Effector memory CD4-positive, alpha-beta T cell (primary cell): ENCODE measurements around the gene VGLL4.
"Not testable (repeated sequence)": the region's sequence is repeated elsewhere in the genome, so short reads cannot be mapped to it uniquely, and the experiment has no call there.

Experiments
- DNase-seq, 3 donors: peaks; one replicate each; pipeline ENCODE4 v3.0.0-alpha.2; 2020
- H3K27ac ChIP-seq: 2 replicates; pipeline ENCODE4 v1.7.0; 2013; ENCODE audit warnings: mild to moderate bottlenecking, low read length, moderate library complexity; ENCODE audit not compliant: insufficient read depth, poor library complexity, severe bottlenecking
- H3K27me3 ChIP-seq: replicated peaks from 2 replicates; pipeline ENCODE4 v1.7.0; 2013; ENCODE audit warnings: mild to moderate bottlenecking, low read length; ENCODE audit not compliant: insufficient read depth, control insufficient read depth, poor library complexity, severe bottlenecking
- H3K36me3 ChIP-seq: 2 replicates; pipeline ENCODE4 v1.7.0; 2013; ENCODE audit warnings: mild to moderate bottlenecking, low read length, moderate library complexity; ENCODE audit not compliant: control insufficient read depth, insufficient read depth
- H3K4me1 ChIP-seq: 2 replicates; pipeline ENCODE4 v1.7.0; 2013; ENCODE audit warnings: low read length, mild to moderate bottlenecking; ENCODE audit not compliant: control insufficient read depth, insufficient read depth, poor library complexity, severe bottlenecking
- H3K4me3 ChIP-seq: 2 replicates; pipeline ENCODE4 v1.7.0; 2013; ENCODE audit warnings: low read length, low read depth, mild to moderate bottlenecking; ENCODE audit not compliant: insufficient read depth, poor library complexity, severe bottlenecking
- H3K9me3 ChIP-seq: 2 replicates; pipeline ENCODE4 v1.7.0; 2013; ENCODE audit warnings: mild to moderate bottlenecking, low read length, moderate library complexity; ENCODE audit not compliant: control insufficient read depth

The VGLL4 gene

DNA sequence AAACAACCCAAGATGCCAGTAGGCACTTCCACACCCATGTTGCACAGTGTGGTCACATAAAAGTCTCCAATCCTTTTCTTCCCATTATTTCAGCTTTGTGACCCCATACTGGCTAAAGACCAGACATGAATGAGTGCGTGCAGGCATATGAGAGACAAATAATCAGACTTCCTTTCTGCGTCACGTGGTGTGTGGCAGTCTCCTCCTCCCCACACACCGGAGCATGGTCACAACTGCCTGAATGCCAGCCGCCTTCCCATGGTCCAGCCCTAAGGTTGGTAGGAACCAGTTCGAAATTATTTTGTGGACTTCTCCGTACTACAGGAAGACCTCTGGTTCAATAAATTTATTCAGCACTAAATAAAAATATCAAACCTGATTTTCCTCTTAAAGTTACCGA lies 65.5 kb downstream of the VGLL4 start:
- no peaks in the 10 kb centered on the region for H3K9me3 ChIP-seq
- no peaks in the 10 kb centered on the region for H3K4me1 ChIP-seq
- H3K27ac ChIP-seq, result no peak overlapping the region
- no peak for DNase-seq
- no peak overlapping the region for H3K4me3 ChIP-seq
- no peaks in the 10 kb centered on the region for H3K27me3 ChIP-seq
- peaks cover 10% of the 10 kb centered on the region for H3K36me3 ChIP-seq

DNA sequence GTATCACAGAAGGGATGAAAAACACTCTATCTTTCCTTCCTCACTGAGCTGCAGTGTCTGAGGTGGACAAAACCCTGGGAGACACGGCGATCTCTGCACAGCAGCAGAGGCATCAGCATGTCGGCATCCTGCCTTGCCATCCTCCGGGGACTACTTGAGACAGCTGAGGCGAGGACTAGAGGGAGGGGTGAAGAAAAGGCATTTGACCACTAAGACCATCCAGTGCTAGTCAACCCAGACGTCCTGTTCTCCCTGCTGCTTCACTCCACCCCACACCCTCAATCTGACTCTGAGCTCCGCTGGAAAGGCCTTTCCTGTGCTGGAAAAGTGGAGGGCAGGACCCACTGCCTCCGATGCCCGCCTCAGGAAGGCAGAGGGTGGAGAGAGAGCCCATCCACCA lies 67.3 kb downstream of the VGLL4 start:
- H3K27me3 ChIP-seq, result no peaks in the 10 kb centered on the region
- H3K36me3 ChIP-seq, result peaks cover 10% of the 10 kb centered on the region
- H3K9me3 ChIP-seq, result no peaks in the 10 kb centered on the region
- H3K4me1 ChIP-seq, result no peaks in the 10 kb centered on the region
- no peak overlapping the region for H3K27ac ChIP-seq
- H3K4me3 ChIP-seq, result no peak overlapping the region
- no peak for DNase-seq

DNA sequence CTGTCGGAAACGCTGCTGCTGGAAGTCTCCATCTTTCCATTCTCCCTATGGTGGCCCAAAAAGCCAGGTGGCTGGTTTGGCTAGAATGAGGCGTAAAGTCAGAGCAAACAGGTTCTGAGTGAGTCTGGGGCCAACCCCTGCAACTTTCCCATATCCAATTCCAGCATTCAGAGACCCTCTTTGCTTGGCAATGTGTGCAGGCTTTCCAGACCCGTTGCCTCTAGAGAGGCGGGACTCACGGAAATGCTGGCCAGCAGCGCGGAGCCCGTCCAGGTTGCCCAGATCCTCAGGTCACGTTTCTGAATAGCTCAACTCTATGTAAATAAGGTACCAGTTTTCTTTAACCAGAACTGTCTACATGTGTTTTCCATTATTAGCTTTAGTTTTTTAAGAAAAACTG lies 68.0 kb downstream of the VGLL4 start:
- H3K27ac ChIP-seq, result no peak overlapping the region
- peaks cover 10% of the 10 kb centered on the region for H3K36me3 ChIP-seq
- H3K4me1 ChIP-seq, result no peaks in the 10 kb centered on the region
- DNase-seq, result no peak
- no peaks in the 10 kb centered on the region for H3K27me3 ChIP-seq
- no peak overlapping the region for H3K4me3 ChIP-seq
- no peaks in the 10 kb centered on the region for H3K9me3 ChIP-seq

DNA sequence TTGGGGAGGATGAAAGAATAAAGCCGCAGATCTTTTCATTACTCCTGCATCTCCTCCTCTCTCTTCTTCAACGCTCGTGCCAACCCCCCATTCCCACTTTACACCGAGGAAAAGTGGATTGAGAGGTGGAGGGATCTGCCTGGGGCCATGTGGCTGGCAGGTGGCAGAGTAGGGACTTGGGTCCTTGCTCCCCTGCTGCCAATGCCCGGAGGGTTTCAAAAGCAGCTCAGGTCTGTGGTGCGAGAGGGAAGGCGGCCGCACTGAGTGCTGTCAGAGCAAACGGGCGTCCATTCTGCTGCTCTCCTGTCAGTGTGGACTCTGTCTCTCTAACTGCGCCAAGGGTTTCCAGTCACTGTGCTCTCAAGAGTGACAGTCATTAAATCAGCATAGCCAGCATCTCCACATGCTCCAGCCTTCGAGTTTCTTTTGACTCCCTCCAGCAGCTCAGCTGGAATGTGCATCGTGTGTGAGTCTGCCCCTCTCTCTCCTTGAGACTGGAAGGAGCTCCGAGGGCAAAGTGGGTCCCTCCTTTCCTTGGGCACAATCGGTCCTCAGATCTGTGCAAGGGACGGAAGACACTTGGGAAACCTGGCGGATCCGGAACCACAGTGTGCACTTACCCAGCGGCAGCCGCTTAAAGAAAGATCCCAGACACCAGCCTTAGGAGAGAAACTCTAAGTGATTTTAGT lies 68.6 kb downstream of the VGLL4 start:
- no peak for DNase-seq
- Histone ChIP-seq H3K27ac (no peak overlapping the region), H3K27me3 (no peaks in the 10 kb centered on the region), H3K4me3 (no peak overlapping the region), H3K9me3 (no peaks in the 10 kb centered on the region), H3K36me3 (peaks cover 10% of the 10 kb centered on the region), H3K4me1 (no peaks in the 10 kb centered on the region)

DNA sequence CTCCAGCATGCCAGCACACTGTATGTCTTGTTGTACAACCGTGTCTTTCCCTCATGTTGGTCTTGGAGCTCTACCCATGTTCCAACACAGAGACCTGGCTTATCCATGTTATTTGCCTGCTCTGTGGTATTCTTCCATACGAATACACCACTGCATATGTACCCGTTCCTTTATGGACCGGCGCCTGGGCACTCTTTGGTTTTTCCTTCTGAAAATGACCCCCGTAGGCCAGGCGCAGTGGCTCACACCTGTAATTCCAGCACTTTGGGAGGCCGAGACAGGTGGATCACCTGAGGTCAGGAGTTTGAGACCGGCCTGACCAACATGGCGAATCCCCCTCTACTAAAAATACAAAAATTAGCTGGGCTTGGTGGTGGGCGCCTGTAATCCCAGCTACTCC lies 71.1 kb downstream of the VGLL4 start:
- H3K9me3 ChIP-seq, H3K27me3 ChIP-seq, H3K4me1 ChIP-seq, H3K4me3 ChIP-seq, H3K27ac ChIP-seq, DNase-seq: not testable (repeated sequence)
- peaks cover 10% of the 10 kb centered on the region for H3K36me3 ChIP-seq

DNA sequence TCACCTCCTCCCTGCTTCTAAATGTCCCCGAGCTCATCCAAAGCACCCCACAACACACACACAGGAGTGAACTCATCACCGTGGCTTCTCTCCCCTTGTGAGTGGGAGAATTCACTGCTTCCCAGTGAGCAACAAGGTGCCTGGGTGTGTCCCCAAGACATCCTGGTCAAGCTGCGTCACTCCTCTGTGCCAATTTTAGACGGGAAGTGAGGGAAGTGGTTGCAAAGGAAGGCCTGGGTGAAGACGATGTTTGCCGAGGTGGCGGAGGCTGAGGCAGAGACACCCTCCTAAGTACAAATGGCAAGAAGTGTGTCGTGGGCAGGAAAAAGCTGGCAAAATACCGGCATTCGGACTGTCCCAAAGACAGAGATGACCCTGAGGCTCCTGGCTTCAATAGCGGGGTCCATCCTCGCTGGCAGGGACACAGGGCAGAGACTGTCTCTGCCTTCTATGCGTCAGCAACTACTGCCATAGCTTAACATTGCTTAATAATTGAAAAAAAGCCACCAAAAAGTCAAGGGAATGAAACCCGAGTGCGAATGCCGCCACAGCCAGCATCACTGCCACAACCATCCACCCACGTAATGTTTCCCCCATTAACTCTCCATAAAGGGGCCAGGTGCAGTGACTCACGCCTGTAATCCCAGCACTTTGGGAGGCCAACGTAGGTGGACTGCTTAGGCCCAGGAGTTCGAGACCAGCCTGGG lies 72.8 kb downstream of the VGLL4 start:
- H3K27me3 ChIP-seq, result no peaks in the 10 kb centered on the region
- H3K36me3 ChIP-seq, result peaks cover 18% of the 10 kb centered on the region
- H3K9me3 ChIP-seq, result no peaks in the 10 kb centered on the region
- H3K4me3 ChIP-seq, result no peak overlapping the region
- no peak for DNase-seq
- H3K27ac ChIP-seq, result no peak overlapping the region
- H3K4me1 ChIP-seq, result no peaks in the 10 kb centered on the region

GRCh38 chr3:11570251-11570650 lies 73.5 kb downstream of the VGLL4 start:
- Histone ChIP-seq H3K4me3 (no peak overlapping the region), H3K9me3 (no peaks in the 10 kb centered on the region), H3K36me3 (peaks cover 18% of the 10 kb centered on the region), H3K27me3 (no peaks in the 10 kb centered on the region), H3K4me1 (no peaks in the 10 kb centered on the region), H3K27ac (no peak overlapping the region)
- DNase-seq, result no peak

- no peaks in the 10 kb centered on the region for H3K27me3 ChIP-seq
- H3K36me3 ChIP-seq, result peaks cover 21% of the 10 kb centered on the region
- no peaks in the 10 kb centered on the region for H3K9me3 ChIP-seq
- H3K27ac ChIP-seq, result no peak overlapping the region
- H3K4me3 ChIP-seq, result no peak overlapping the region
- H3K4me1 ChIP-seq, result no peaks in the 10 kb centered on the region
- DNase-seq, result no peak
These were observed 74.5 kb downstream of the VGLL4 start for GRCh38 chr3:11569156-11569741.

DNA sequence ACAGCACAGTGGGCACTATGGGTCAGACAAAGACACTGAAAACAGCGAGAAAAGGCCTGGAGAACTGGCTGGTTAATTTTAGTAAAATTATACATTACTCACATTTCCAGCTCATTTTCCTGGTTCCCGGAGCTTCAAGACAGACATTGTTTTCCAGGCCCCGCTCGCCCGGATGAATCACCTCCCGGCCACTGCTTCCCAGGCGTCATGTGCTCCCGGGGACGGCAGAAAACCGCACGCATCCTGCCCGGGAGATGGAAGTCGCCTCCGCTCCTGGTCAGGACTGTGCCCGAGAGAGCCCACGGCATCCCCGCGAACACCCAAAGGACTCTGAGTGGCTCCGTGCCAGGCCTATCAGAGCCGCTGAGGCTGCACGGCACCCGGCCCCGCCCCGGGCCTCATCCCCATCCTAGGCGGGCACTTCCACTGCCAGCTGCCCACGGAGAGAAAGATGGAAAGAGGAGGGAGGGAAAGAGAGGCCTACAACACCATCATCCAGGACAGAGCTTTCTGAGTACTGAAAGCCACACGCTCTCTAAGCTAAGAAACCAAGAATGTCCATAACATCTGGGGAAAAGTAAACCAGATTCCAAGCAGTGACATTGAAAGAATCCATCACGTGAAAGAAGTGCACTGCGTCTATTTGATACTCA lies 75.1 kb downstream of the VGLL4 start:
- Histone ChIP-seq H3K27ac (no peak overlapping the region), H3K4me1 (no peaks in the 10 kb centered on the region), H3K27me3 (no peaks in the 10 kb centered on the region), H3K36me3 (peaks cover 27% of the 10 kb centered on the region), H3K9me3 (no peaks in the 10 kb centered on the region), H3K4me3 (no peak overlapping the region)
- DNase-seq, result no peak
